Common myeloid progenitor, CD34-positive (primary cell): ENCODE data around the gene SCNM1.

Experiments used
- CTCF ChIA-PET: fragments of 350-600 bp; sonication (Branson Sonifier 250); formaldehyde crosslinking; loops from one replicate; lab custom pipeline; 2021; ENCODE audit warnings: antibody characterized with exemption; lab: Charles Lee
- POLR2A ChIA-PET: fragments of 350-600 bp; sonication (Branson Sonifier 250); formaldehyde crosslinking; loops from one replicate; lab custom pipeline; 2021; ENCODE audit warnings: antibody characterized with exemption; lab: Charles Lee
- DNase-seq, 3 donors: peaks; one replicate each; pipeline versions ENCODE4 v3.0.0 to v3.0.0-alpha.2; 2013
- H3K27ac ChIP-seq, 2 experiments: 1 replicate in 1 of 2; 2 replicates in 1 of 2; pipeline ENCODE4 v1.7.0; 2013; ENCODE audit warnings: inconsistent platforms in 2 of 2, low read length in 2 of 2, mild to moderate bottlenecking in 2 of 2, low read depth in 1 of 2, moderate library complexity in 1 of 2; ENCODE audit not compliant: severe bottlenecking in 2 of 2, insufficient read depth in 1 of 2, poor library complexity in 1 of 2
- H3K27me3 ChIP-seq, 5 experiments: replicated peaks in 2 of 5; 1 replicate in 3 of 5; 2 replicates in 2 of 5; pipeline versions ENCODE4 v1.6.1 to v1.7.0; 2013; ENCODE audit warnings: low read length in 4 of 5, mild to moderate bottlenecking in 2 of 5, moderate library complexity in 2 of 5, inconsistent platforms in 1 of 5; ENCODE audit not compliant: insufficient read depth in 5 of 5, control insufficient read depth in 4 of 5
- H3K36me3 ChIP-seq, 4 experiments: 1 replicate in 2 of 4; 2 replicates in 2 of 4; pipeline versions ENCODE4 v1.6.1 to v1.7.0; 2013; ENCODE audit warnings: low read length in 3 of 4, control low read depth in 1 of 4, mild to moderate bottlenecking in 1 of 4; ENCODE audit not compliant: control insufficient read depth in 4 of 4, insufficient read depth in 4 of 4
- H3K4me1 ChIP-seq, 4 experiments: 1 replicate in 3 of 4; 2 replicates in 1 of 4; pipeline versions ENCODE4 v1.6.1 to v1.7.1; 2013; ENCODE audit warnings: low read length in 3 of 4, mild to moderate bottlenecking in 3 of 4, control low read depth in 1 of 4, inconsistent platforms in 1 of 4, moderate library complexity in 1 of 4; ENCODE audit not compliant: control insufficient read depth in 4 of 4, insufficient read depth in 4 of 4; ENCODE audit errors: control extremely low read depth in 1 of 4
- H3K4me3 ChIP-seq, 7 experiments: 1 replicate in 4 of 7; 2 replicates in 3 of 7; pipeline versions ENCODE4 v1.5.1 to v1.7.0; 2013; ENCODE audit warnings: mild to moderate bottlenecking in 7 of 7, low read length in 6 of 7, moderate library complexity in 6 of 7, inconsistent platforms in 2 of 7, low read depth in 2 of 7, control low read depth in 1 of 7; ENCODE audit not compliant: insufficient read depth in 4 of 7, control insufficient read depth in 1 of 7; ENCODE audit errors: extremely low read depth in 1 of 7
- H3K9me3 ChIP-seq, 5 experiments: 1 replicate in 4 of 5; 2 replicates in 1 of 5; pipeline versions ENCODE4 v1.6.1 to v1.7.1; 2013; ENCODE audit warnings: low read length in 4 of 5, mild to moderate bottlenecking in 2 of 5, inconsistent platforms in 1 of 5, low read depth in 1 of 5, moderate library complexity in 1 of 5; ENCODE audit not compliant: control insufficient read depth in 4 of 5, insufficient read depth in 2 of 5; ENCODE audit errors: control extremely low read depth in 1 of 5
- WGBS: methylation state at CpG from one replicate; pipeline ENCODE4 v1.1.5; 2013; ENCODE audit not compliant: insufficient coverage; 5-methylcytosine and 5-hydroxymethylcytosine counted together

The SCNM1 gene

DNA sequence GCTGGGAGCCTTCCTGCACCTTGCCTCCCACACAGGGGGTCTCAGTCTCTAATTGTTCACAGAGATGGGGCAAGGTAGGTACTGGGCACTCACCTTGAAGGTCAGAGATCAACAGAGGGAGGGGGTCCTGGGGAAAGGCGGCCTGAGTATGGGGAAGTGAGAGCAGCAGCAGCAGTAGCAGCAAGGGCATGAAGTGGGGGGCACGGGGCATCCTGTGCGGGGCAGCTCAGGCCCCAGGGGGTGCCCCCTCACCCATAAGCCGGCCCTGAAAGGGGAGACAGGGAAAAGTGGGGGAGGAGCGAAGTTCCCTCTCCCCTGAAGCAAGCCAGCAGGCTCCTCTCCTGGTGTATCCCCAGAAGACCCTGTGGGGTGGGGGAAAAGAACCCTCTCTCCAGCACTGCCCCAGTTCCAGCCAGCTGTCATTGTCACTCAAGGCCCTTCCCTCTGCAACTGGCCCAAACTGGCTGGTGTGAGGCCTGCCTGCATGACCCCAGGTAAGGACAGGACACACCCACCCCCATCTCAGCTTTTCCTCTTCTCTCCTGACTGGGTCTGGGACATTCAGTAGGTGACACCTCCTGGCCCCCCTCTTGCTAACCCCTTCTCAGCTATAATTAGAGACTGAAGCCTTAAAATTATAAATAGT is 23.4 kb upstream of the SCNM1 start:
- no peaks in the 10 kb centered on the region for H3K9me3 ChIP-seq
- CTCF ChIA-PET: interaction anchor here (1.0 to 5.6 kb wide), 4 partner anchors 13 to 43 kb away, joined by 3 to 26 read pairs (median 15); partner anchors contain the start of gene TNFAIP8L2
- peaks cover 0 to 12% (median 2%) of the 10 kb centered on the region in 4 experiments for H3K36me3 ChIP-seq
- DNase-seq: no peak
- H3K27me3 ChIP-seq: peaks cover 0 to 13% (median 0%) of the 10 kb centered on the region in 5 experiments
- H3K4me3 ChIP-seq: no peak overlapping the region
- 78% methylated on average over 4 of the region's 5 CpGs for WGBS
- POLR2A ChIA-PET: interaction anchor here (1.8 kb wide), 1 partner anchor 12 kb away, joined by 4 read pairs; no protein-coding TSS in a partner anchor
- H3K27ac ChIP-seq: no peak overlapping the region
- peaks cover 0 to 36% (median 24%) of the 10 kb centered on the region in 4 experiments for H3K4me1 ChIP-seq

DNA sequence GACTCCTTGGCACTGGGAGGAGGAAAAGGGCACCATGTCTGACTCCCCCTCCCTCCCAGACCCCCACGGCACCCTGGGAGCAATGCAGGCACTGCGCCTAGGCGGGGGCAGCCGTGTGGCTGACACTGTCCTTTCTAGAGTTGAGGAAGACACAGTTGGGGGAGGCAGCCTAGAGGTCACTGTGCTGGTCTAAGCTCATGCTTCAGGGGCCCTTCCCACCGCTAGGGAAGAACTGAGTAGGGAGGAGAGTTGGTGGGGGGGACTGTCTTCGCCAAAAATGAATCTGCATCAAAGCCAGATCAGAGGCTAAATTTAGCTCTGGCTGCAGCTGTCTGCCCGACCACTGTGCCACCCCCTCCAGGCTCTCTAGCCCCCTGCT is 22.9 kb upstream of the SCNM1 start:
- H3K36me3 ChIP-seq: peaks cover 0 to 12% (median 0%) of the 10 kb centered on the region in 4 experiments
- no peak for DNase-seq
- ChIA-PET POLR2A (interaction anchor here (1.8 kb wide), 1 partner anchor 12 kb away, joined by 4 read pairs; no protein-coding TSS in a partner anchor), CTCF (interaction anchor here (1.2 to 5.6 kb wide), 5 partner anchors 8 to 99 kb away, joined by 3 to 26 read pairs (median 6); partner anchors contain the start of gene TNFAIP8L2)
- H3K27me3 ChIP-seq: peaks cover 0 to 13% (median 0%) of the 10 kb centered on the region in 5 experiments
- no peak overlapping the region for H3K27ac ChIP-seq
- H3K9me3 ChIP-seq: no peaks in the 10 kb centered on the region
- WGBS: 97% methylated on average over 4 of the region's 7 CpGs
- no peak overlapping the region for H3K4me3 ChIP-seq
- peaks cover 0 to 36% (median 25%) of the 10 kb centered on the region in 4 experiments for H3K4me1 ChIP-seq

DNA sequence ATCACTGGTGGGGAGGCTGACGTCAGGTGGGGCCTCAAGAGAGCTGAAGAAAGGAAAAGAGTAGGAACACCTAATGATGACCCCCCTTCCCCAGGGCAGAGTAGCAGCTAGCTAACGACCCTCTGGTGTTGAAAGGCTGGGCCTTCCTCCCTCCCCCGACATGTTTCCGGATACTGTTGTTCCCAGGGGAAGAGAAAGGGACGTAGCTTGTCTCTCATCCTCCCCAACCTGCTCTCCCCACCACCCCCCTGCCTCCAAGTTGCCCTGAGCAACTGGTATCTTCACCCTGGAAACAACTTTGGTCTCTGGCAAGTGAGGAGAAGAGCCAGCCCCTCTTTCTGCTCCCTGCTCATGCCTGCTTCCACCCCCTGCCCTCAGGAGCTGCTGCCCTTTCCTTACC is 22.0 kb upstream of the SCNM1 start:
- Histone ChIP-seq H3K4me3 (no peak overlapping the region), H3K4me1 (peaks cover 0 to 36% (median 25%) of the 10 kb centered on the region in 4 experiments), H3K27me3 (peaks cover 0 to 13% (median 0%) of the 10 kb centered on the region in 5 experiments), H3K36me3 (peaks cover 0 to 12% (median 0%) of the 10 kb centered on the region in 4 experiments), H3K9me3 (no peaks in the 10 kb centered on the region), H3K27ac (no peak overlapping the region)
- no peak for DNase-seq
- ChIA-PET CTCF (interaction anchor here (1.2 to 5.6 kb wide), 6 partner anchors 9 to 100 kb away, joined by 3 to 26 read pairs (median 6); partner anchors contain the start of gene TNFAIP8L2), POLR2A (interaction anchor here (0.5 to 1.8 kb wide), 2 partner anchors 11 to 13 kb away, joined by 4 read pairs; no protein-coding TSS in a partner anchor)
- 87% methylated on average over 3 of the region's 5 CpGs for WGBS

DNA sequence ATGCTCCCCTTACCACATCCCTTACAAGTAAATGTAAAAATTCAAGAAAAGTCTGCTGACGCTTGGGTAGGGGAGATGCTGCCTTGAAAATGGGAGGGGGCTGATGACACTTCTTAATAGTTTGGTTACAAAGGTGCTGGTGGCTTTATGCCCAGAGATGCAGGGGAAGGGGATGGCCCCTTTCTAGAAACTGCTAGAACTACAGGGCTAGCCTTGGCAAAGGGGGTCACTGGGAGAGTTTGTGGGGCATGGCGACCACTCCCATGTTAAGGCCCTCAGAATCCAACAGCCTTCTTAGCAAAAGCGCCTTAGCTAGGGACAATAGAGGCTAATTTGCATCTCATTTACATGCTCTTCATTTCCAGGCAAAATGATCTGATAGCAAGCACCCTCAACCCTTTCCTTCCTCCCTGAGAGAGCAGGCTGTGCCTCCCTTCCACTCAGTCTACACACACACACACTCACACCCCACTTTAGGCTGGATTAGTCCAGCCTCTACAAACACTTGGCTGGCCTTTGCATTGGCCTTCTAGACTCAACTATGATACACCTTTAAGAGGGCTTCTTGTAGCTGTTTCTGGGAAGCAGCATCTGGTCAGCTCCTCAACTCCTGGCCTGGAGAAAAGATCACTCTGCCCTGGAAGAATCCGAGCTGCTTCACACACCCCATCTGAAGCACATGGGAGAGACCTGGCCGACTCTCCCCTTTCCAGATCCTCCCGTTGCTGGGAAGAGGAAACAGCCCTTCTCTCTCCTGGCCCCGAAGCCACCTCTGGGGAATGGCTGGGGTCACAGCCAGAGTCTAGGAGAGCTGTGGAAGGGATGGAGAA is 21.3 kb upstream of the SCNM1 start:
- peak overlapping the region in 3 of 7 experiments; percentile 50 to 89 (median 83) for H3K4me3 ChIP-seq
- WGBS: 100% methylated on average over 1 of the region's 7 CpGs
- POLR2A ChIA-PET: interaction anchor here (1.0 kb wide), 1 partner anchor 13 kb away, joined by 4 read pairs; no protein-coding TSS in a partner anchor
- CTCF ChIA-PET: interaction anchor here (0.6 to 5.6 kb wide), 8 partner anchors 9 to 45 kb away, joined by 3 to 26 read pairs (median 4); partner anchors contain the start of gene TNFAIP8L2
- DNase-seq: no peak
- H3K4me1 ChIP-seq: peaks cover 0 to 36% (median 25%) of the 10 kb centered on the region in 4 experiments
- H3K36me3 ChIP-seq: peaks cover 0 to 7% (median 0%) of the 10 kb centered on the region in 4 experiments
- no peaks in the 10 kb centered on the region for H3K9me3 ChIP-seq
- H3K27ac ChIP-seq: no peak overlapping the region
- peaks cover 0 to 13% (median 0%) of the 10 kb centered on the region in 5 experiments for H3K27me3 ChIP-seq

DNA sequence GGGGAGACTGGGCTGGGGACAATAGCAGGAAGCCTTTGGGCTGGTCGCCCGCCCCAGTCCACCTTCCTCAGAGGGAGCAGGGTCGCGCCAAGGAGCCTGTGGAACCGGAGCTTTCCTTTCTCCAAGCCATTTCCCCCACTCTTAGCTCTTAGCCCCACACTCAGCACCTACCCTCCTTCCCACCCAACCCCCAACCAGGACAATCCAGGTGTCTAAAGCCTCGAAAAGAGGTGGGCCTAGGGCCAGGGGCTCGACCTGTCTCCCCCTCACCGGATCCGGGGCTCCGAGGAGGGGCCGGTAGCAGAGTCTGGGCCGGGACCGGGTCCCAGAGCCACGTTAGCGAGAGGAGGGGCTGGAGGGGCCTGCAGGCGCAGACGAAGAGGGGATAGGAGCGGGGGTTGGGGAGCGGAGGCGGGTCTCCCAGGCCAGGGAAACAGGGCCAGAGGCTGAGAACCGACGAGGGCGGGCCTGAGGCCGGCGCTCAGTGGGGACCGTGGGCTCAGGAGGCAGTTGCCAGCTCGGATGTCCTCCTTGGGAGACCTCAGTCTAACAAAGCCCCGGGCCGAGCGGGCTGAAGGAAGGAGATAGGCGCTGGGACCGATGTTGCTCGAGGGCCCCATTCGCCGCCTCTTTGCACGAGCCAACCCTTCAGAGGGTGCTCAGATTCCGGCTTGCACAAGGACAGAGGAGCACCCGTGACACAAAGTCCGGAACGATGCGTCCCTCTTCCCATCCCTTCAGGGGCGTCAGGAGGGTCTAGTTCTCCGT is 20.5 kb upstream of the SCNM1 start:
- peak overlapping the region; percentile 59 to 89 (median 80) for H3K4me3 ChIP-seq
- peaks cover 0 to 3% (median 0%) of the 10 kb centered on the region in 4 experiments for H3K36me3 ChIP-seq
- CTCF ChIA-PET: interaction anchor here (0.7 to 5.6 kb wide), 5 partner anchors 10 to 46 kb away, joined by 4 to 26 read pairs (median 7); partner anchors contain the start of gene TNFAIP8L2
- POLR2A ChIA-PET: interaction anchor here (1.0 kb wide), 1 partner anchor 12 kb away, joined by 4 read pairs; no protein-coding TSS in a partner anchor
- H3K27me3 ChIP-seq: peaks cover 0 to 13% (median 0%) of the 10 kb centered on the region in 5 experiments
- no peaks in the 10 kb centered on the region for H3K9me3 ChIP-seq
- no peak overlapping the region for H3K27ac ChIP-seq
- DNase-seq: peak in 1 of 3 donors; percentile 33
- WGBS: 24% methylated on average over 36 of the region's 43 CpGs
- peaks cover 0 to 36% (median 25%) of the 10 kb centered on the region in 4 experiments for H3K4me1 ChIP-seq

DNA sequence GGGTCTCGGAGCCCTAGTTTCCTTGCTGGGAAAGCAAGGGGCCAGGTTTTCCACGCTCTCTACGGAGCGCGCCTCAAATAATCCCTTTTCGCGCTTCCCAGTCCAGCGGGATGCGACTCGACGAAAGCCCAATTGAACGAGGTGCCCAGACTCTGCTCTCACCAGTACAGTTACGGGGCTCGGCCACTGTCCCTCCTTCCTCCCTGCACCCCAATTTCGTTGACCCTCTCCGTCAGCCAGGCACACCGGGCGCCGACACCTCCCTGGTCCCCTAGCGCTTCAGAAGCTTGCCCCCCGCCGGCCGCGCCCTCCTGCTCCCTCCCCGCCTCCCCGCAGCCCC is 19.9 kb upstream of the SCNM1 start:
- peaks cover 0 to 36% (median 25%) of the 10 kb centered on the region in 4 experiments for H3K4me1 ChIP-seq
- peaks cover 0 to 3% (median 0%) of the 10 kb centered on the region in 4 experiments for H3K36me3 ChIP-seq
- CTCF ChIA-PET: interaction anchor here (1.2 kb wide), 1 partner anchor 46 kb away, joined by 5 read pairs; no protein-coding TSS in a partner anchor
- POLR2A ChIA-PET: no interaction called here
- under 1% methylated on average over 26 of the region's 26 CpGs for WGBS
- no peaks in the 10 kb centered on the region for H3K9me3 ChIP-seq
- H3K27me3 ChIP-seq: peaks cover 0 to 13% (median 0%) of the 10 kb centered on the region in 5 experiments
- DNase-seq: no peak
- H3K4me3 ChIP-seq: peak overlapping the region; percentile 59 to 89 (median 80)
- H3K27ac ChIP-seq: no peak overlapping the region
